CD14-positive monocyte (primary cell): ENCODE measurements around the gene TTC21A. TPM values are rescaled to one million over a fixed set of nuclear protein-coding genes. Genes with fewer than 3 reads are reported as not detected.

Experiments
- DNase-seq, 3 donors: peaks; one replicate each; pipeline ENCODE4 v3.0.0-alpha.2; 2011 to 2022
- H2AFZ ChIP-seq: 2 replicates; pipeline ENCODE4 v1.6.0; 2012; ENCODE audit warnings: mild to moderate bottlenecking, low read depth, low read length, inconsistent platforms; ENCODE audit not compliant: insufficient read depth, poor library complexity, severe bottlenecking
- H3K27ac ChIP-seq, 2 donors: 1 replicate in 1 of 2; 2 replicates in 1 of 2; pipeline ENCODE4 v1.5.1; 2012 to 2013; ENCODE audit warnings: low read length in 2 of 2, control low read depth in 1 of 2, inconsistent platforms in 1 of 2, low read depth in 1 of 2, mild to moderate bottlenecking in 1 of 2
- H3K27me3 ChIP-seq, 2 donors: one replicate each; pipeline versions ENCODE4 v1.6.0 to v1.6.1; 2011 to 2013; ENCODE audit warnings: low read length in 2 of 2; ENCODE audit not compliant: control insufficient read depth in 2 of 2, insufficient read depth in 2 of 2
- H3K36me3 ChIP-seq, 2 donors: replicated peaks in 1 of 2; 1 replicate in 1 of 2; 2 replicates in 1 of 2; pipeline versions ENCODE4 v1.5.1 to v1.6.1; 2012 to 2013; ENCODE audit warnings: low read length in 2 of 2, control low read depth in 1 of 2, inconsistent platforms in 1 of 2, mild to moderate bottlenecking in 1 of 2; ENCODE audit not compliant: insufficient read depth in 2 of 2, control insufficient read depth in 1 of 2
- H3K4me1 ChIP-seq, 2 donors: 1 replicate in 1 of 2; 2 replicates in 1 of 2; pipeline versions ENCODE4 v1.5.1 to v1.6.1; 2012 to 2013; ENCODE audit warnings: low read length in 2 of 2, control low read depth in 1 of 2, inconsistent platforms in 1 of 2, mild to moderate bottlenecking in 1 of 2, moderate library complexity in 1 of 2; ENCODE audit not compliant: insufficient read depth in 2 of 2, control insufficient read depth in 1 of 2
- H3K4me2 ChIP-seq: replicated peaks from 2 replicates; pipeline ENCODE3; 2012; ENCODE audit warnings: low read length, moderate library complexity, mild to moderate bottlenecking; ENCODE audit not compliant: poor library complexity, severe bottlenecking; ENCODE audit errors: extremely low read depth
- H3K4me3 ChIP-seq, 3 experiments: fragments of 200-600 bp in 1 of 3; sonication (generic) in 1 of 3; replicated peaks in 1 of 3; 1 replicate in 2 of 3; 2 replicates in 1 of 3; pipeline ENCODE4 v1.5.1; 2011 to 2013; ENCODE audit warnings: low read length in 3 of 3, mild to moderate bottlenecking in 3 of 3, control low read depth in 2 of 3, low read depth in 2 of 3, inconsistent platforms in 1 of 3, moderate library complexity in 1 of 3
- H3K79me2 ChIP-seq: 2 replicates; pipeline ENCODE4 v1.6.0; 2012; ENCODE audit warnings: mild to moderate bottlenecking, control low read depth, inconsistent platforms, low read length, moderate library complexity; ENCODE audit not compliant: insufficient read depth
- H3K9ac ChIP-seq: 2 replicates; pipeline ENCODE4 v1.6.0; 2017; ENCODE audit warnings: low read length, mild to moderate bottlenecking; ENCODE audit not compliant: insufficient read depth, poor library complexity, severe bottlenecking
- H3K9me3 ChIP-seq, 2 donors: replicated peaks in 1 of 2; 1 replicate in 1 of 2; 2 replicates in 1 of 2; pipeline versions ENCODE4 v1.5.1 to v1.6.1; 2012 to 2013; ENCODE audit warnings: low read length in 2 of 2, control low read depth in 1 of 2; ENCODE audit not compliant: control insufficient read depth in 1 of 2, insufficient read depth in 1 of 2
- H4K20me1 ChIP-seq: 2 replicates; pipeline ENCODE4 v1.6.0; 2012; ENCODE audit warnings: mild to moderate bottlenecking, low read length, control low read depth, moderate library complexity; ENCODE audit not compliant: insufficient read depth
- H3K27ac Mint-ChIP-seq, 7 donors: one replicate each; pipeline ENCODE4 v1.8.0; 2020; ENCODE audit warnings: mild to moderate bottlenecking in 7 of 7, mixed read lengths in 7 of 7, moderate library complexity in 6 of 7, inconsistent platforms in 2 of 7
- H3K27me3 Mint-ChIP-seq, 3 donors: one replicate each; pipeline ENCODE4 v1.8.0; 2021 to 2022; ENCODE audit warnings: low read depth in 3 of 3, mild to moderate bottlenecking in 3 of 3, mixed read lengths in 3 of 3, moderate library complexity in 3 of 3, inconsistent platforms in 1 of 3
- H3K36me3 Mint-ChIP-seq, 2 donors: one replicate each; pipeline ENCODE4 v1.8.0; 2020; ENCODE audit warnings: mixed read lengths in 2 of 2, inconsistent platforms in 1 of 2, mild to moderate bottlenecking in 1 of 2
- H3K4me1 Mint-ChIP-seq: one replicate; pipeline ENCODE4 v1.8.0; 2020; ENCODE audit warnings: mild to moderate bottlenecking, mixed read lengths
- H3K4me3 Mint-ChIP-seq, 2 donors: one replicate each; pipeline ENCODE4 v1.8.0; 2020; ENCODE audit warnings: mild to moderate bottlenecking in 2 of 2, mixed read lengths in 2 of 2, moderate library complexity in 1 of 2
- H3K9me3 Mint-ChIP-seq, 7 donors: one replicate each; pipeline ENCODE4 v1.8.0; 2020 to 2022; ENCODE audit warnings: mixed read lengths in 7 of 7, mild to moderate bottlenecking in 6 of 7, moderate library complexity in 6 of 7, inconsistent platforms in 2 of 7
- WGBS: methylation state at CpG from one replicate; pipeline ENCODE4 v1.1.5; 2013; ENCODE audit warnings: missing lambda C conversion rate; ENCODE audit not compliant: insufficient coverage; 5-methylcytosine and 5-hydroxymethylcytosine counted together
- intact Hi-C, 2 donors: fragments of 100-400 bp; cut with micrococcal nuclease; formaldehyde crosslinking; loops; one replicate each; pipeline versions ENCODE4 v1.15.0 to v1.15.1; 2023
- polyA plus RNA-seq, 3 donors: library from polyadenylated mRNA; depleted of rRNA in 1 of 3; unstranded in 2 of 3; stranded (reverse) in 1 of 3; fragments of 300-500 nt in 2 of 3; fragments of >200 nt in 1 of 3; fragmentation: Illumina TruSeq in 2 of 3; gene quantifications; 1 replicate in 2 of 3; 2 replicates in 1 of 3; pipeline ENCODE4 v1.2.3, GENCODE V29; 2012 to 2021
- TF ChIP-seq, protein P1 (sequence below): fragments of 200-600 bp; IDR thresholded peaks from one replicate; pipeline ENCODE4 v1.8.0; 2022; ENCODE audit warnings: antibody characterized with exemption, mild to moderate bottlenecking

TTC21A gene
- polyA plus RNA-seq, 3 donors: 0.67 to 12.9 (median 2.2) TPM

- Mint-ChIP-seq H3K4me1 (peaks cover 38% of the 10 kb centered on the region), H3K27ac (no peak overlapping the region), H3K36me3 (peaks cover 9 to 27% of the 10 kb centered on the region in 2 donors), H3K27me3 (peaks cover 7 to 16% (median 13%) of the 10 kb centered on the region in 3 donors), H3K9me3 (no peaks in the 10 kb centered on the region), H3K4me3 (no peak overlapping the region)
- no peak overlapping the region for H2AFZ ChIP-seq
- peaks cover 29 to 35% of the 10 kb centered on the region in 2 donors for H3K4me1 ChIP-seq
- peaks cover 15% of the 10 kb centered on the region for H4K20me1 ChIP-seq
- no peak overlapping the region for H3K4me3 ChIP-seq
- H3K36me3 ChIP-seq: peaks cover 0 to 4% of the 10 kb centered on the region in 2 donors
- no peaks in the 10 kb centered on the region for H3K27me3 ChIP-seq
- no peak for DNase-seq
- TF ChIP-seq, protein P1, sequence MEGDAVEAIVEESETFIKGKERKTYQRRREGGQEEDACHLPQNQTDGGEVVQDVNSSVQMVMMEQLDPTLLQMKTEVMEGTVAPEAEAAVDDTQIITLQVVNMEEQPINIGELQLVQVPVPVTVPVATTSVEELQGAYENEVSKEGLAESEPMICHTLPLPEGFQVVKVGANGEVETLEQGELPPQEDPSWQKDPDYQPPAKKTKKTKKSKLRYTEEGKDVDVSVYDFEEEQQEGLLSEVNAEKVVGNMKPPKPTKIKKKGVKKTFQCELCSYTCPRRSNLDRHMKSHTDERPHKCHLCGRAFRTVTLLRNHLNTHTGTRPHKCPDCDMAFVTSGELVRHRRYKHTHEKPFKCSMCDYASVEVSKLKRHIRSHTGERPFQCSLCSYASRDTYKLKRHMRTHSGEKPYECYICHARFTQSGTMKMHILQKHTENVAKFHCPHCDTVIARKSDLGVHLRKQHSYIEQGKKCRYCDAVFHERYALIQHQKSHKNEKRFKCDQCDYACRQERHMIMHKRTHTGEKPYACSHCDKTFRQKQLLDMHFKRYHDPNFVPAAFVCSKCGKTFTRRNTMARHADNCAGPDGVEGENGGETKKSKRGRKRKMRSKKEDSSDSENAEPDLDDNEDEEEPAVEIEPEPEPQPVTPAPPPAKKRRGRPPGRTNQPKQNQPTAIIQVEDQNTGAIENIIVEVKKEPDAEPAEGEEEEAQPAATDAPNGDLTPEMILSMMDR: no peak
- H3K9ac ChIP-seq: no peak overlapping the region
- no peaks in the 10 kb centered on the region for H3K9me3 ChIP-seq
- H3K4me2 ChIP-seq: no peak overlapping the region
- intact Hi-C loops: no loop called here
- 92% methylated on average over 2 of the region's 2 CpGs for WGBS
- H3K79me2 ChIP-seq: peaks cover 26% of the 10 kb centered on the region
- H3K27ac ChIP-seq: no peak overlapping the region
Measured at GRCh38 chr3:39110041-39110639, 2.7 kb downstream of the TTC21A start.

DNA sequence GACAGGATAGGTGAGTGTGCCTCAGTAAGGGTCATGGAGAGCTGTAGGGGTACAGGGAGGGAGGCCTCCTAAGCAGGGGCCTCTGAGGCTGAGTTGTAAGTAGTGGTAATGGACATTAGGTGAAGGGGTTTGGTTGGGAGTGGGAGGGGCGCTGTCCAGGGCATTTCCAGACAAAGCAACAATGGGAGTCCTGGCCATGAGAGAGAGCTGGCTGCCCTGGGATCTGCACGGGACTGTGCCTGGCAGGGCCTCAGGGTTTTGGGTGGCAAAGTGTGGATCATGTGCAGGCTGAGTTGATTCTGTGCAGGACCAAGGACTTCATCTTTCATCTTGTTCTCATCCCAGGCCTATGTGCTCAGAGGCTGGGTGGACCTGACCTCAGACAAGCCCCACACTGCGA, 4.6 kb downstream of the TTC21A start:
- Histone ChIP-seq H3K27ac (no peak overlapping the region), H3K4me2 (no peak overlapping the region), H3K9me3 (no peaks in the 10 kb centered on the region), H3K9ac (no peak overlapping the region), H3K4me3 (no peak overlapping the region), H3K79me2 (peaks cover 6% of the 10 kb centered on the region), H3K4me1 (peaks cover 15 to 18% of the 10 kb centered on the region in 2 donors), H4K20me1 (no peaks in the 10 kb centered on the region), H2AFZ (no peak overlapping the region), H3K27me3 (no peaks in the 10 kb centered on the region), H3K36me3 (peaks cover 0 to 4% of the 10 kb centered on the region in 2 donors)
- intact Hi-C loops: no loop called here
- H3K4me3 Mint-ChIP-seq: no peak overlapping the region
- peak overlapping the region in 2 of 7 donors; percentile 66 to 70 for H3K27ac Mint-ChIP-seq
- TF ChIP-seq, protein P1: no peak
- H3K27me3 Mint-ChIP-seq: peaks cover 6 to 14% (median 7%) of the 10 kb centered on the region in 3 donors
- no peaks in the 10 kb centered on the region for H3K9me3 Mint-ChIP-seq
- H3K36me3 Mint-ChIP-seq: peaks cover 3 to 18% of the 10 kb centered on the region in 2 donors
- no peak for DNase-seq
- peaks cover 20% of the 10 kb centered on the region for H3K4me1 Mint-ChIP-seq
- 100% methylated on average over 3 of the region's 3 CpGs for WGBS
